ENCODE results near the gene SIMC1.

The SIMC1 gene

GRCh38 chr5:176317534-176318374, 79.5 kb downstream of the SIMC1 start:
- no peak for DNase-seq

GRCh38 chr5:176319827-176320554, 81.8 kb downstream of the SIMC1 start:
- DNase-seq: no peak

GRCh38 chr5:176320577-176320976, 82.4 kb downstream of the SIMC1 start:
- DNase-seq: no peak

- DNase-seq: no peak
Observed at GRCh38 chr5:176334031-176334770, 96.0 kb downstream of the SIMC1 start.

GRCh38 chr5:176337913-176338312, 99.7 kb downstream of the SIMC1 start:
- no peak for DNase-seq

GRCh38 chr5:176339304-176339703, 101.1 kb downstream of the SIMC1 start:
- no peak for DNase-seq

GRCh38 chr5:176341325-176342157, 103.3 kb downstream of the SIMC1 start:
- DNase-seq: no peak

GRCh38 chr5:176342158-176342483, 103.9 kb downstream of the SIMC1 start:
- DNase-seq: no peak

- no peak for DNase-seq
Observed at GRCh38 chr5:176342766-176343458, 104.7 kb downstream of the SIMC1 start.

- no peak for DNase-seq
Observed at GRCh38 chr5:176350416-176350815, 112.2 kb downstream of the SIMC1 start.

GRCh38 chr5:176352116-176352878, 114.1 kb downstream of the SIMC1 start:
- no peak for DNase-seq

- no peak for DNase-seq
Observed at GRCh38 chr5:176353533-176353932, 115.3 kb downstream of the SIMC1 start.

GRCh38 chr5:176355400-176356178, 117.4 kb downstream of the SIMC1 start:
- no peak for DNase-seq

GRCh38 chr5:176356179-176356566, 117.9 kb downstream of the SIMC1 start:
- no peak for DNase-seq

- no peak for DNase-seq
Observed at GRCh38 chr5:176359658-176360057, 121.4 kb downstream of the SIMC1 start.

GRCh38 chr5:176360894-176361436, 122.7 kb downstream of the SIMC1 start:
- peak; percentile 15 for DNase-seq

- DNase-seq: peak; percentile 57
Observed at GRCh38 chr5:176361437-176362232, 123.4 kb downstream of the SIMC1 start, which contains the start of gene KIAA1191. KIAA1191 (minus strand) TSS chr5:176361764; CDS start chr5:176359508, 2,256 bp downstream.

GRCh38 chr5:176362233-176362490, 123.9 kb downstream of the SIMC1 start:
- no peak for DNase-seq

- no peak for DNase-seq
Observed at GRCh38 chr5:176364765-176365350, 126.6 kb downstream of the SIMC1 start.
